OCI-LY1 (cell line): Measurements from ENCODE around the gene SLC22A23.

Source experiments
- EZH2 ChIP-seq: fragments of 200-600 bp; sonication (generic), shearing (Covaris generic); IDR thresholded peaks from 2 replicates; pipeline ENCODE4 v1.8.0; 2017; ENCODE audit warnings: borderline replicate concordance, mixed run types, mild to moderate bottlenecking, antibody characterized with exemption, low read length, moderate library complexity, mixed read lengths
- TF ChIP-seq, protein P1 (sequence below): fragments of 200-600 bp; sonication (generic), shearing (Covaris generic); IDR thresholded peaks from 2 replicates; pipeline ENCODE4 v1.5.1; 2017; ENCODE audit warnings: mild to moderate bottlenecking, antibody characterized with exemption, low read length, moderate library complexity, mixed read lengths

DNA sequence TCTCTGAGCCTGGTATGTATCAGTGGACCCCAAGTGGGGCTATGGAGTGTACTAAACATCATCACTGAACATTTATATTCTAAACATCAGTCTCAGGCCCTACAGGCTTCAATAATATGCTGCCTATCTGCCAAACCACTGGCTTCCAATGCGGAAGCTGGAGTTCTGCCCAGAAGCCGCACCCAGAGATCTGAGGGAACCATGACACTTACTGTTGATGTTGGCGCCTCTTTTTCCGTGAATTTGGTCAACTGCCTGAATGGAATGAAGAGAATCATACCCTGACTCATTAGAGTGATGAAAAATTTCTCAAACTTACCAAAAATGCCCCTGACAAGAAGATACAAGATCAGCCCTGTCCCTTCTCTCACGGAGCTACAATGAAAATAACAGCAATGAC, 66.2 kb downstream of the SLC22A23 start:
- TF ChIP-seq EZH2 = no peak
- TF ChIP-seq, protein P1, sequence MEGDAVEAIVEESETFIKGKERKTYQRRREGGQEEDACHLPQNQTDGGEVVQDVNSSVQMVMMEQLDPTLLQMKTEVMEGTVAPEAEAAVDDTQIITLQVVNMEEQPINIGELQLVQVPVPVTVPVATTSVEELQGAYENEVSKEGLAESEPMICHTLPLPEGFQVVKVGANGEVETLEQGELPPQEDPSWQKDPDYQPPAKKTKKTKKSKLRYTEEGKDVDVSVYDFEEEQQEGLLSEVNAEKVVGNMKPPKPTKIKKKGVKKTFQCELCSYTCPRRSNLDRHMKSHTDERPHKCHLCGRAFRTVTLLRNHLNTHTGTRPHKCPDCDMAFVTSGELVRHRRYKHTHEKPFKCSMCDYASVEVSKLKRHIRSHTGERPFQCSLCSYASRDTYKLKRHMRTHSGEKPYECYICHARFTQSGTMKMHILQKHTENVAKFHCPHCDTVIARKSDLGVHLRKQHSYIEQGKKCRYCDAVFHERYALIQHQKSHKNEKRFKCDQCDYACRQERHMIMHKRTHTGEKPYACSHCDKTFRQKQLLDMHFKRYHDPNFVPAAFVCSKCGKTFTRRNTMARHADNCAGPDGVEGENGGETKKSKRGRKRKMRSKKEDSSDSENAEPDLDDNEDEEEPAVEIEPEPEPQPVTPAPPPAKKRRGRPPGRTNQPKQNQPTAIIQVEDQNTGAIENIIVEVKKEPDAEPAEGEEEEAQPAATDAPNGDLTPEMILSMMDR = no peak
